Activated CD4-positive, alpha-beta T cell treated with anti-CD3 and anti-CD28 coated beads for 48 hours (primary cell): ENCODE measurements around the gene NFIX.

Experiments
- DNase-seq: peaks from one replicate; pipeline ENCODE4 v3.0.0-alpha.2; 2020

NFIX gene

GRCh38 chr19:13078897-13079541 lies 83.7 kb downstream of the NFIX start:
- DNase-seq: no peak

DNA sequence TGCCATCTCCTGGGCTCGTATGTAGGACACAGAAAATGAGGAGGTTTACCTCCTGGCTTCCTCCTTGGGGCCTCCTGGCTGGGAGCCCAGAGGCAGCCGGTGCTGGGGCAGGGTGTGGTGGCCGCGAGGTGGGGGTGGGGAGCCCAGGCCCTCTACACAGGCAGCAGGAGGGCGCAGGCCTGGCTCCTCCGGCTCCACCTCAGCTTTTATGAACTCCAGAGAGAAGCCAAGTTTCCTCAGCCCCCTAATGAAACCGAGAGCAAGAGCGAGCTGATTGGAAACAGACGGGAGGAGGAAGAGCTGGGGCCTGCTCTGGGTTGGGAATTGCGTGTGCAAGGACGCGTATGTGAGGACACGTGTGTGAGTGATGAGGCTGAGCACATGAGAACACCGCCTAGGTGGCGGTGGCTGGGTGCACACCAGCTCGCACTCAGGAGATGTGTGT lies 84.3 kb downstream of the NFIX start:
- no peak for DNase-seq

GRCh38 chr19:13082192-13083007 lies 87.1 kb downstream of the NFIX start:
- DNase-seq: no peak

DNA sequence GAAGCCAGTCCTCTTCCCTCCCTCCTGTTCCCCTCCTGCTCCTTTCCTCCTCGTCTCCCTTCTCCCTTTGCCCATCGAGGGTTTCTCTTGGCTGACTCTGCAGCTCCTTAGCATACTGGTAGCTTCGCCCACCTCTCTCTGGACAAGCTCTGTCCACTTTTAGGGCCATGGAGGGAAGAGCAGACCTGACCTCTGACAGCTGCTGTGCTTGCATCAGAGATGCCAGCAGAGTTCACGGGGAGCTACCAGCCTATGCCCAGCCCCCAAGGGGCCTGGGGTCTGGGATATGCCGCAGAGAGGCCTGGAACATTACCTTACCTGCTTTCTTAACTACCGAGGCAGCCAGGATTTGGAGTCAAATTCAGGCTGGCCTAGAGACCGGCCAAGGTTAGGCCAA lies 87.7 kb downstream of the NFIX start:
- DNase-seq: no peak

DNA sequence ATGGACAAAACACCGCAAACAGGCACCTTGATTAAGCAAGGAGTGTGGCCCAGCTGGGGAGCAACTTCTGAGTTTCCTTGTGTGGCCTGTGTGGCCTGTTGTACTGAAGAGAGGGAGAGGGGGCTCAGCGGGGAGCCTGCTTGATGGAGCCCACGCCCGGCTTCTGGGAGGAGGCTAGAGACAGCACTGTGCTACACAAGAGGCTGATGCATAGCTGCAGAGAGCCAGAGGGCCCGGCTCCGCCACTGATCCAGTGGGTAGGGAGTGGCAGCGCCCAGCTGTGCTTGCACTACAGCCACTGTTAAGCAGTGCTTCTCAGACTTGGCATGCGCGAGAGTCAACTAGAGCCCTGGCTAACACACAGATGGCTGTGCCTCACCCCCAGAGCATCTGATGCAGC lies 88.4 kb downstream of the NFIX start:
- no peak for DNase-seq

DNA sequence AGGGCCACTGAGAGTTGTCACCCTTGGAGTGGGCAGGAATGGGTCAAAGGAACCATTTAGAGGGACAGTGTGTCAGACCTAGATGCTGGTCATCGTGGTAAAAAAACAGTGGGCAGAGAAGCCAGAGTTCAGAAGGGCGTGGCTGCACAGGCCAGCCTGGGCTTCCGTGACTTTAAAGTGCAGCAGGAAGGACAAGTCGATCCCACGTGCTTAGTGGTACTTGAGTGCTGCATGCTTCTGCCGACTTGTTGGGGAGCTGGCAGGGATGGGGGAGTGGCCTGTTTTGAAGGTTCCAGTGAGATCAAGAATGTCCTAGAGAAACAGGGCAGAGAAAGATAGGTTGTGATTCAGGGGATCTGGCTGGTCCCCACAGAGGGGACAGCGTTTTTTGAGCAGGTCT lies 90.4 kb downstream of the NFIX start:
- DNase-seq: no peak

- no peak for DNase-seq
Measured at GRCh38 chr19:13086341-13086740, 91.1 kb downstream of the NFIX start.

DNA sequence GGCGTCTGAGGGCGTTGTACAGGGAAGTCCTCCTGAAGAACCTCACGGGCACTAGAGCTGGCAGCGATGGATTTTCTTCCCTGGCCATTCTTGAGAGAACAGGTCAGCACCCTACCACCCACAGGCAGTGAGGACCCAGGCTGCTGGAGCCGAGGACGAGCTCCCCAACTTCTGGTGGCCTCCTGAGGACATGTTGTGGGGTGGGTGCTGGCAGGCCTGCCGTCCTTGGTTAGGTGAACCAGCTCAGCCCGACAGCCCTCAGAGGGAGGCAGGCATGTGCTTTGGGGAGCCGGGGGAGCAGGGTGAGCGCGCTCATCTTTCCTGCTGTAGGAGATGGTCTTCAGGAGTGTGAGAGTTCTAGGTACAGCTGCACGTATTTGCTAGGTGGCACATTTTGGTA lies 92.0 kb downstream of the NFIX start:
- no peak for DNase-seq

DNA sequence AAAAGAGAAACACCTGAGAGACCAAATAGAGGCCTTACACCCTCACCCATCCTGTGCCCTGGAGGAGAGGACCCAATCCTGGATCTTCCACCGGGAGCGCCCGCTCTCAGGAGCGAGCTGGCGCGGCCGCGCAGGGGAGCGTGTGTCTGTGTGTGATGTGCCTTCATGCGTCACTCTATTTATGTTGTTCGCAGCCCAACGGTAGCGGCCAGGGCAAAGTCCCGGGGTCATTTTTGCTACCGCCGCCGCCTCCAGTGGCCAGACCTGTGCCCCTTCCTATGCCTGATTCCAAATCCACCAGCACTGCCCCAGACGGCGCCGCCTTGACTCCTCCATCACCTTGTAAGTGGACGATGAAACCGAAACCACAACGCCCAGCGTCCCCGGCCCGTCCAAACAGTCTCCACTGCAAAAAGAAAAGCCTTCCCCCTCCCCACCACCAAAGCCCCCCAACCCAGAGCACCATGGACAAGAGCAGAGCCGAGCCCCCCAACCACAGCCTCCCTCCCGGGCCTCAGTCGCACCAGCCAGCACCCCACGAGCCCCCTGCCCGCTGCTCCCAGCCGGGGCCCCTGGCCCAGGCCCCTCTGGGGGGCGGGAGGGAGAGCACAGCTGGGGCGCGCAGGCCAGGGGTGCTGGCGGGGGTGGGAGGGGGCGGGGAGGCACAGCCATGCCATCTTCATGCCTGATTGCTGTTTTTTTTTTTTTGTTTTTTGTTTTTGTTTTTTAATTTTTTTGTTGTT lies 92.7 kb downstream of the NFIX start:
- no peak for DNase-seq

- peak; percentile 62 for DNase-seq
Measured at GRCh38 chr19:13089139-13089856, 94.0 kb downstream of the NFIX start.

GRCh38 chr19:13089857-13090507 lies 94.7 kb downstream of the NFIX start:
- DNase-seq: no peak

DNA sequence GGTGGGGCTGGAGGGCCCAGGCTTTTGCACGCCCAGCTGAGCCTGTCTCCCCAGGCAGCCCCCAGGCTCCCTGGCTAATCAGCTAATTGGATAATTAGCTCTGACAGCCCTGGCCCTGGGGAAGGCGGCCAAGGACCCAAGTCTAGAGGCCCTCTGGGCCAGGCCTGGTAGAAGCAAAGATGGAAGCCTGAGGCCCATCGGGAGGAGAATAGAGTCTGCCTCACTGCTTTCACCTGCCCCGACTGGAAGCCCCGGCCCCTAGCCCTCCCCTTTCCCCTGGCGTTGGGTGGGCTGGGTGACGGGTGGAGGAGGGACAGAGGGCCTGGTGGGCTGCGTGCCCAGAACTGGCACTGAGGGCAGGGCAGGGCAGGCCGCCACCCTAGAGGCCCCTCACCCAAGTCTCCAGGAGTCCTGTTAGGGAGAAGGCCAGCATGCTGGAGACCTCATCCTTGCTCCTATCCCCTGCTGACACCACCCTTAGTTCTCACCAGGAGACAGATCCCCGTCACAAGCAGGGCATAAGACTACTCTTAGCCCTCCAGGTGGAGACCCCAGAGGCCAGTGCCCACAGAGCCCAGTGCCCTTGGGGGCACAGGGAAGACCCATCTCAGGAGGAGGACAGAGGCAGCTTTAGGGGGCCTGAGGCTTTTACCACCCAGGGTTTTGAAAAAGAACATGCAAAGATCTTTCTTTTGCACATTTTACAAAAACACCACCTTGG lies 95.4 kb downstream of the NFIX start:
- no peak for DNase-seq

- DNase-seq: no peak
Measured at GRCh38 chr19:13091400-13092157, 96.3 kb downstream of the NFIX start.

DNA sequence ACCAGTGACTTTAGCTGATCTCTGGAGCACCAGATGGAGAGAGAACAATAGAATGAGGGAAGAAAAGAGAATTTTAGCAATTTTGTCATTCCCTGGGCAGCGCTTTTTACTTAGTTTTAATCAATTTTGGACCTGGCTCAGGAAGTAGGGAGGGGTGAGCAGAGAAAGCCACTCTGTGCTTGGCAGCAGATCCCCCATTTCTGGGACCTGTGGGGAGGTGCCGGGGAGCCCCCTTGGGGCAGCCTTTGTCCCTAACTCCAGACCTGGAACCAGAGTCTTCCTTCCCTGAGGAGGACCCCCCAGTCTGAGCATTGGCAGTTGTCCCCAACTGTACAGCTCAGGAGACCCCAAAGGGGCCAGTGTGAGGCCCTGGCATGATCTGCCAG lies 96.9 kb downstream of the NFIX start:
- no peak for DNase-seq

DNA sequence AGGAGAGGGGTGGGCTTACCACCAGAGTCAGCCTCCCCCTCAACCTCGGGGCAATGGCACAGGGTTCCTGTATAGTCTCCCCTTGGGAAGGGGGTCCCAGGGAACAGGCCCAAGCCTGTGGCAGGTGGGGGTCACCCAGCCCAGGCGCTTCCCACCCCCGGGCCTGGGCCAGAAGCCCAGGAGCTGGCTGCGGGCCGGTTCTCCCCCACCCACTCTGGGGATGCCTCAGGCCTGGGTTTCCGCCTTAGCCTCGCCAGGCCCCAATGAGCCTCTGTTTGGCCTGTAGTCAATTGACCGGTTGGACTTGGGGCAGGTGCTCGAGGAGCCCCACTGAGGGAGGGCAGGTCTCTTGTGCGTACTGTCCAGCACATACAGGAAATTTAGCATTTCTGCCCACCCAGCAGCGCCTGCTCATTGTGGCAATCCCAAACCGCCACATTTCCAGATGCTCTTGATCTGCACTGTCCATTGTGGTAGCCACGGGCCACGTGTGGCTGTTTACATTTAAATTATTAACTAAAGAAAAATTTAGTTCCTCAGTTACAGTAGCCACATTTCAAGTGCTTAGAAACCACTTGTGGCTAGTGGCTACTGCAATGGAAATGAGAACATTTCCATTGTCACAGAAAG lies 97.4 kb downstream of the NFIX start:
- DNase-seq: no peak

DNA sequence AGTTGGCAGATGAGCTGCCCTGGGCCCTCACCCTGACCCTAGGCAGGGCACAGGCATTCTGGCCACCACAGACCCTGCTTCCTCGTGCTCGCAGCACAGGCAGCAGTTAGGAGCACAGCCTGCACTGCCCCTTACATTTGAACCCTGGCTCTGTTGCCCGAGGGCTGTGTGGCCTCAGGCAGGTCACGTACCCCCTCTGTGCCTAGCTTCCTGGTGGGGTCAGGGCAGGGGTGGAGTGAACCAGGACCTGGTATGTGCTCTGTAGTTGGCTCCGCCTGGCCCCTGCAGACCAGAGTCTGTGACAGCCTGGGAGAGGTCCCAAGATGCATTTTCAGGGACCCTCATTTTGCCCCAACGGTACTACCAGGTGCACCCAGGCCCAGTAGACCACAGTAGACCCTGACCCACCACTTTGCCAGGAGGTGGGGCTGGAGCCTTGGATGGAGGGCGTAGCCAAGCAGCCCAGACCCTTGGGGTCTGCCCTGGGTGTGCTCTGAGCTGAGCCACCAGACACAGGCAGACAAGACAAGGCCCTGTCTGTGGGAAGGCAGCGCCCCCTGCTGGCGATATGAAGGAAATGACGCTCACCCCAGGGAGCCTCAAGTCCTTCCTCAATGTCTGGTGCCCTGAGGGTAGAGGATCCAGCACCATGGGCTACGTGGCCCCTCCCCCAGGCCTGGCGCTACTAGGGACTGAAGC lies 98.3 kb downstream of the NFIX start:
- DNase-seq: peak; percentile 87

- no peak for DNase-seq
Measured at GRCh38 chr19:13094106-13094504, 98.8 kb downstream of the NFIX start.

DNA sequence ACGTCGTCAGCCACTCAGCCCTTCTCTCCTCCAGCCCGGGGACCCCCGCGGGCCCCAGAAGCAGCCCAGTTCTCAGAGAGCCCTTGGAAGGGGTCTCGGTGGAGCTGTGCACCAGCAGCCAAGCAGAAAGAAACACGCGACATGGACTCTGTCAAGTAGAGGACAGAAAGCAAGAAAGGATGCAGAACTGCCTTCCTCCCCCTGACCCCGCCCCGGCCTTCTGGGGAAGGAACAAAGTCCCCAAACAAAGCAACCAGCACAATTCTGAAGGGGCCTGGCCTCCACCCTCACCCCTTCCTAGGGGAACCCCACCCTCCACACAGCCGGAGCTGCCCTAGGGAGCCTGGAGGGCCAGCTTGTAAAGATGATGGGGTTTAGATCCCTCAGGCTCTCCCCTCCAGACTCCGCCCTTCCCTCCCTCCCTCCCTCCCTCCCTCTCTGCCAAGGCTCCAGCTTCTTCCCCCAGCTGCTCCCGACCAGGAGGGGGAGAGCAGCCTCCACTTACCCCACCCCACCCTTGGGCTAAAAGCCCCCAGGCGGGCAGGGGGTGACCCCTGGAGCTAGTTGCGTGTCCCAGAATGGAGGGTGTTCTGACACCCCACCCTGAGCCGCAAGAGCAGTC lies 99.6 kb downstream of the NFIX start:
- DNase-seq: no peak

DNA sequence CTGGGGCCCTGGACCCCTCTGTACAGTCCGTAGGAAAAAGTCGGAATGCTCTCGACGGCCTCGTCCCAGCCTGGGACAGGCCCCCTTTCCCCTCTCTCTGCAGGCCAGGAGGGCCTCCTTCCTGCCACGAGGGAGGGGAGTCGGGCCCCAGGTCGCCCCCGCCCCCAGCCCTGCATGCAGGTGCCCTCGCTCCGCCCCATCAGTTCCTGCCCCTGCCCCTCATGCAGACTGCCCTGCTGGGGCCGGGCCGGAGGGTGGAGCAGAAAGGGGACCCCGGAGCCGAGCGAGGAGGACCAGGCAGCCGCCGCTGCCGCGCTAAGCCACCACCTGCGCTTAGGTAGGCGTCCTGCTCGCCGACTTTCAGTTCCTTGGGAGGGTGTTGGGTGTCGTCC lies 100.1 kb downstream of the NFIX start:
- DNase-seq: no peak
